Hematopoietic multipotent progenitor cell treated with erythropoietin and hydrocortisone succinate and interleukin-3 and kit ligand, for 15 days (in vitro differentiated cells): ENCODE results near the gene CCNDBP1.

Source experiments
- DNase-seq: peaks from one replicate; pipeline ENCODE4 v3.0.0-alpha.2; 2015; ENCODE audit warnings: low spot score

Gene CCNDBP1

DNA sequence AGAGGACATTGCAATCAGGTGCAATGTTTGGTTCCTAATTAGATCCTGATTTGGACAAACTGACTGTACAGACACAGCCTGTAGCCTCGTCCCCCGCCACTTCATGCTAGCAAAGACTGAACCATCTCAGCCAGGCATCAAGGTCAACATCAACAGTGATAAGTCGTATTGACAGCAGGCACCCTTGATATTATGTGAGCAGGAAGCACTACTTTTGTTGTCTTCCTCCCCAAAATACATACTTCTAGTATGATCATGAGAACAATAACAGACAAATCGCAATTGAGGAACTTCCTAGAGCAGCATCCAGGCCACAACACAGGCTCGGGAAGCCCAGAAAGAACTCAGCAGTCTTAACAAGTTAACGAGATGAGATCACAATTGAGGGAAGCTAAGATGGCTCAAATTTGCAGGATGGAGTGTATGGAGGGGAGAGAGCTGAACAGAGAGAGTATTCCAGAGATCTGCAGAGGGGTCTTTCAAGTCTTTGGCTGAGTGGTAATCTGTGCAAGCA lies 61.1 kb downstream of the CCNDBP1 start:
- no peak for DNase-seq
